Ovary (tissue), 9 donors: Measurements from ENCODE around the gene SLC35A1. TPM values are rescaled to one million over a fixed set of nuclear protein-coding genes. Genes with fewer than 3 reads are reported as not detected.

Experiments used
- DNase-seq, 5 donors: peaks; one replicate each; pipeline ENCODE4 v3.0.0-alpha.2; 2019 to 2020
- H3K27ac ChIP-seq, 2 donors: fragments of 200-600 bp; one replicate each; pipeline versions ENCODE4 v1.5.1 to v1.8.0; 2019 to 2022
- H3K27me3 ChIP-seq: fragments of 200-600 bp; one replicate; pipeline ENCODE4 v1.8.0; 2022
- H3K36me3 ChIP-seq: fragments of 200-600 bp; sonication (generic); one replicate; pipeline ENCODE4 v1.5.1; 2019
- H3K4me1 ChIP-seq: one replicate; pipeline ENCODE4 v1.8.1; 2013; ENCODE audit warnings: mild to moderate bottlenecking, moderate library complexity; ENCODE audit not compliant: insufficient read depth
- H3K4me3 ChIP-seq: fragments of 200-600 bp; sonication (generic); one replicate; pipeline ENCODE4 v1.5.1; 2017
- H3K9me3 ChIP-seq, 2 donors: fragments of 200-600 bp in 1 of 2; sonication (generic) in 1 of 2; one replicate each; pipeline versions ENCODE4 v1.5.1 to v1.8.1; 2013 to 2019; ENCODE audit warnings: mild to moderate bottlenecking in 1 of 2, moderate library complexity in 1 of 2
- EP300 ChIP-seq: sonication (generic); formaldehyde crosslinking; IDR thresholded peaks from one replicate; pipeline ENCODE4 v1.6.1; 2017; ENCODE audit warnings: antibody characterized with exemption
- POLR2A ChIP-seq: fragments of 450-650 bp; IDR thresholded peaks from one replicate; pipeline ENCODE4 v1.6.1; 2017; ENCODE audit warnings: antibody characterized with exemption, mild to moderate bottlenecking, moderate library complexity
- WGBS, 3 donors: extraction: QIAGEN DNeasy Blood & Tissue Kit in 1 of 3; methylation state at CpG; one replicate each; pipeline versions ENCODE4 v1.1.5 to v1.1.7; 2013 to 2017; 5-methylcytosine and 5-hydroxymethylcytosine counted together
- intact Hi-C, 4 donors: fragments of 100-400 bp; cut with DNase I; formaldehyde crosslinking; loops; one replicate each; pipeline versions ENCODE4 v1.11.0 to v1.15.1; 2022 to 2023
- polyA plus RNA-seq, 2 donors: library from polyadenylated mRNA; stranded (reverse); fragments of 200-250 nt in 1 of 2; fragments of 350-450 nt in 1 of 2; fragmentation: Illumina TruSeq in 1 of 2; extraction: RNeasy Lipid Tissue Mini Kit (QIAGEN cat#74804) in 1 of 2; gene quantifications; one replicate each; pipeline ENCODE4 v1.2.3, GENCODE V29; 2013 to 2014
- total RNA-seq, 7 donors: library from RNA; depleted of rRNA in 2 of 7; stranded (reverse); fragments of >200 nt in 2 of 7; fragmentation: NEBNext Ultra II Directional in 3 of 7; extraction: Animal tissue kit (Norgen Biotek cat#: 25700) in 3 of 7; gene quantifications; one replicate each; pipeline versions ENCODE4 v1.1.0 to v1.2.4, GENCODE V29; 2016 to 2023
- TF ChIP-seq, protein P1 (sequence below), 3 donors: fragments of 450-650 bp in 2 of 3; fragments of 200-600 bp in 1 of 3; IDR thresholded peaks; one replicate each; pipeline versions ENCODE4 v1.5.1 to v1.8.0; 2016 to 2022; ENCODE audit warnings: antibody characterized with exemption in 3 of 3, mild to moderate bottlenecking in 1 of 3
- donor health status: DM: no; HTN: no; CAD: no; lungs with moderate emphysema.
- donor health status: DM: no; HTN: no; CAD: no.
- donor health status: Bipolar disorder and iron deficiency.
- donor health status: DM: yes; HTN: yes; CAD: no.
- donor health status: DM: no; HTN: no; CAD: no.
- donor health status: DM: yes; HTN: yes; CAD: no.

The SLC35A1 gene
- total and polyA plus RNA-seq, 9 donors: 16.6 to 24.6 (median 21.6) TPM

DNA sequence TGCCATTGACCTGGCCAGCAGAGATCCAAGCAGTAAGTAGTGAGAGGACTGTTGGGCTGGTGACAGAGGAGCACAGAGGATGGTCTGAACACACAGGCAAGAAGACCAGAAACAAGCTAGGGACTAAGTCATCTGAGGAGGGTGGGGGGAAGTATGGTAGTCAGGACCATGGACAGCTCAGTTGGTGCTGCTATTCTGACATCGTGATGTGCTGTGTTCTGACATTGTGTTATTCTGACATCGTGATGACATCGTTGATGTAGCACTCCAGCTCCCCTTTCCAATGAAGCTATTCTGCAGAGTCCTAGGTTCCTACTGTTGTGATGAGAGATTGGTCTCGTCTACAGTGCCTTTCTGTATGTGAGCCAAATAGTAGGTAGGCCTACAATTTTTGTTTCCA, 36.3 kb upstream of the SLC35A1 start:
- Histone ChIP-seq H3K27me3 (no peaks in the 10 kb centered on the region), H3K27ac (no peak overlapping the region), H3K4me1 (no peaks in the 10 kb centered on the region), H3K4me3 (no peak overlapping the region), H3K9me3 (no peaks in the 10 kb centered on the region), H3K36me3 (no peaks in the 10 kb centered on the region)
- 1 to 6% (median 5%) methylated on average over 4 of the region's 4 CpGs for WGBS, 3 donors
- no peak for TF ChIP-seq EP300
- TF ChIP-seq POLR2A: no peak
- TF ChIP-seq, protein P1, sequence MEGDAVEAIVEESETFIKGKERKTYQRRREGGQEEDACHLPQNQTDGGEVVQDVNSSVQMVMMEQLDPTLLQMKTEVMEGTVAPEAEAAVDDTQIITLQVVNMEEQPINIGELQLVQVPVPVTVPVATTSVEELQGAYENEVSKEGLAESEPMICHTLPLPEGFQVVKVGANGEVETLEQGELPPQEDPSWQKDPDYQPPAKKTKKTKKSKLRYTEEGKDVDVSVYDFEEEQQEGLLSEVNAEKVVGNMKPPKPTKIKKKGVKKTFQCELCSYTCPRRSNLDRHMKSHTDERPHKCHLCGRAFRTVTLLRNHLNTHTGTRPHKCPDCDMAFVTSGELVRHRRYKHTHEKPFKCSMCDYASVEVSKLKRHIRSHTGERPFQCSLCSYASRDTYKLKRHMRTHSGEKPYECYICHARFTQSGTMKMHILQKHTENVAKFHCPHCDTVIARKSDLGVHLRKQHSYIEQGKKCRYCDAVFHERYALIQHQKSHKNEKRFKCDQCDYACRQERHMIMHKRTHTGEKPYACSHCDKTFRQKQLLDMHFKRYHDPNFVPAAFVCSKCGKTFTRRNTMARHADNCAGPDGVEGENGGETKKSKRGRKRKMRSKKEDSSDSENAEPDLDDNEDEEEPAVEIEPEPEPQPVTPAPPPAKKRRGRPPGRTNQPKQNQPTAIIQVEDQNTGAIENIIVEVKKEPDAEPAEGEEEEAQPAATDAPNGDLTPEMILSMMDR (IDR thresholded peaks at IDR 0.05): no peak
- peak in 4 of 5 donors; percentile 15 to 35 (median 30) for DNase-seq
- intact Hi-C loops: no loop called here

DNA sequence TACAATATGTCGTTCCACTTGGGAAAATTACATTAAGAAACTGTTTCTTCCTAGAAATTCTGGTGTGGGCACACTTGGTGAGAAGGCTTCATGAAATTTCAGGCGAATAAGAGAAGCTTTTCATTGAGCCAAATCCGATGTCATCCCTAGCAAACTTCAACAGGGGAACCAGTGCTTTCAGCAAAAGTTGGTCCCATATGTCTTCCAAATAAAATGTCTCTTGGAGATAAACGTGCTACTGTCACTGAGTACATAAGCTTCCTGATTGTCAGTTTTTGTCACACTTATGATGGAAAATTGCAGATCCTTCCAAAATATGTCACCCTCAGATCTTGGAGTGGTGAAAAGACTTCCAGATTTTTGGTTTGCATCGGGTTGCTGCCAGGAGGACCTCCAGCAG, 31.1 kb upstream of the SLC35A1 start:
- Histone ChIP-seq H3K9me3 (no peaks in the 10 kb centered on the region), H3K36me3 (no peaks in the 10 kb centered on the region), H3K4me3 (no peak overlapping the region), H3K4me1 (no peaks in the 10 kb centered on the region), H3K27me3 (no peaks in the 10 kb centered on the region), H3K27ac (no peak overlapping the region)
- WGBS, 3 donors: 86 to 93% (median 88%) methylated on average over 5 of the region's 5 CpGs
- TF ChIP-seq POLR2A: no peak
- no peak for TF ChIP-seq EP300
- TF ChIP-seq, protein P1 (IDR thresholded peaks at IDR 0.05): no peak
- no peak for DNase-seq
- intact Hi-C loops: loop anchor here in 1 of 4 donors (10.0 kb wide), 1 partner anchor 167 kb away; no protein-coding TSS in a partner anchor

DNA sequence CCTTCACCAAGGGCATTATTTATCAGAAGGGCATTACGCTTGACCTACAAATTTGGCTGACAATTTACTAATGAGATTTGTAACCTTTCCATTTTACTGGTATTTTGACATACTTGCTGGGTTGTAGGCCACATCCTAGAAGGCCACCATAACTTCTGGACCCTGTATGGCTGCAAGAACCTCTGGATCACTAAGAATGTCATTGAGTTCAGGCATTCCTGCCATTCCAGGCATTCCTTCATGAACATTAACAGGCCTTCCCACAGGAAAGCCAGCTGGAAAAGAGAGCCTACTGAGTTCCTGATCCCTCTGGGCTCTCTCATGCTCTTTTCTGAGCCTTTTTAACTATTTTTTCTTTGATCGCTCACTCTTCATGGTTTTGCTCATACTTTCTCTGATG, 28.4 kb upstream of the SLC35A1 start:
- DNase-seq: no peak
- no peaks in the 10 kb centered on the region for H3K4me1 ChIP-seq
- no peak for TF ChIP-seq EP300
- no peak for TF ChIP-seq POLR2A
- TF ChIP-seq, protein P1 (IDR thresholded peaks at IDR 0.05): no peak
- H3K27ac ChIP-seq: no peak overlapping the region
- intact Hi-C loops: loop anchor here in 1 of 4 donors (10.0 kb wide), 1 partner anchor 170 kb away; no protein-coding TSS in a partner anchor
- H3K27me3 ChIP-seq: no peaks in the 10 kb centered on the region
- H3K9me3 ChIP-seq: no peaks in the 10 kb centered on the region
- no peaks in the 10 kb centered on the region for H3K36me3 ChIP-seq
- WGBS, 3 donors: 95 to 97% (median 97%) methylated on average over 2 of the region's 2 CpGs
- no peak overlapping the region for H3K4me3 ChIP-seq

DNA sequence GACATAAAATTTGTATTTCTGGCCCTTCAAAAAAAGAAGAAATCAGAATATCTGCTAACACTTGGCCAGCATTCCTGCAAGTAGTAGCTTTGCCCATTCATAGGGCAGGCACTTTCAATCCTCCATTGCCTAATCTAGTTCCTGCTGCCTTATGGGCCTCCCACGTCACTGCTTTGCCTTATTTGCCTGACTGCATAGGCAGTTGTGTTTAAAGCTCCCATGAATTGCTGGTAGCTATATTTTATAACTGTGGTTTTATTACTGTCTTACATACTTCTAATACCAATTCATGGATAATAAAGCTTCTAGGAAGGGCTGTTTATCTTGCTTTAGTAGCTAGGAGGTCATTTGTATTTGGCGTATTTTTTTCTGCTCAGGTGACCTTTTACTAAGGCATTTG, 7.7 kb upstream of the SLC35A1 start:
- no peak for TF ChIP-seq EP300
- TF ChIP-seq, protein P1 (IDR thresholded peaks at IDR 0.05): no peak
- TF ChIP-seq POLR2A: no peak
- no peaks in the 10 kb centered on the region for H3K9me3 ChIP-seq
- no peaks in the 10 kb centered on the region for H3K27me3 ChIP-seq
- no peak for DNase-seq
- intact Hi-C loops: no loop called here
- H3K36me3 ChIP-seq: no peaks in the 10 kb centered on the region
- H3K27ac ChIP-seq: no peak overlapping the region
- no peaks in the 10 kb centered on the region for H3K4me1 ChIP-seq
- H3K4me3 ChIP-seq: no peak overlapping the region
- 79 to 84% (median 84%) methylated on average over 2 of the region's 2 CpGs for WGBS, 3 donors
